Measurements from ENCODE around the gene GREB1L. TPM values are rescaled to one million over a fixed set of nuclear protein-coding genes. Genes with fewer than 3 reads are reported as not detected.
"Not testable (repeated sequence)": the region's sequence is repeated elsewhere in the genome, so short reads cannot be mapped to it uniquely, and the experiment has no call there.

Gene GREB1L
- total and polyA plus RNA-seq, 11 donors, result 4.0 to 21.5 (median 9.0) TPM

DNA sequence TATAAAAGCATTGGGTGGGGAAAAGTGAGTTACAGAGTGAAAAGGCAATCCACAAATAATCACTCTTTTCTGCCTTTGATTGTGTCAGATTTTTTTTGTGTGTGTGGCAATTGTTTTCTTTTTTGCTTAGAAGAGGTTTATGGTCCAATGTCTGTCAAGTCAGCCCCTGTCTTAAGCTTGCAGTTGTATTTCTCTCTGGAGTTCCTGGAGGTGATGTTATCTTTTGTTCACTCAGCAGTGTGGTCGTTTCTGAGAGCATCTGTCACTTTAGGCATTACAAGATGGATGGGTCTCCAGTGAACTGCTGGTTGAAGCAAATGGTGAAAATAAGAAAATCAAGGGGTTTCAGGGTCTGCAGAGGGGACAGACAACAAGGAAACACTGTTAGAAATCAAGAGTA is 121.3 kb downstream of the GREB1L start:
- WGBS, 4 donors, result 1 to 6% (median 4%) methylated on average over 1 of the region's 1 CpG
- TF ChIP-seq POLR2A (IDR thresholded peaks at IDR 0.05), result no peak
- TF ChIP-seq, protein P1, sequence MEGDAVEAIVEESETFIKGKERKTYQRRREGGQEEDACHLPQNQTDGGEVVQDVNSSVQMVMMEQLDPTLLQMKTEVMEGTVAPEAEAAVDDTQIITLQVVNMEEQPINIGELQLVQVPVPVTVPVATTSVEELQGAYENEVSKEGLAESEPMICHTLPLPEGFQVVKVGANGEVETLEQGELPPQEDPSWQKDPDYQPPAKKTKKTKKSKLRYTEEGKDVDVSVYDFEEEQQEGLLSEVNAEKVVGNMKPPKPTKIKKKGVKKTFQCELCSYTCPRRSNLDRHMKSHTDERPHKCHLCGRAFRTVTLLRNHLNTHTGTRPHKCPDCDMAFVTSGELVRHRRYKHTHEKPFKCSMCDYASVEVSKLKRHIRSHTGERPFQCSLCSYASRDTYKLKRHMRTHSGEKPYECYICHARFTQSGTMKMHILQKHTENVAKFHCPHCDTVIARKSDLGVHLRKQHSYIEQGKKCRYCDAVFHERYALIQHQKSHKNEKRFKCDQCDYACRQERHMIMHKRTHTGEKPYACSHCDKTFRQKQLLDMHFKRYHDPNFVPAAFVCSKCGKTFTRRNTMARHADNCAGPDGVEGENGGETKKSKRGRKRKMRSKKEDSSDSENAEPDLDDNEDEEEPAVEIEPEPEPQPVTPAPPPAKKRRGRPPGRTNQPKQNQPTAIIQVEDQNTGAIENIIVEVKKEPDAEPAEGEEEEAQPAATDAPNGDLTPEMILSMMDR (IDR thresholded peaks at IDR 0.05), result no peak
- ATAC-seq, result no peak

DNA sequence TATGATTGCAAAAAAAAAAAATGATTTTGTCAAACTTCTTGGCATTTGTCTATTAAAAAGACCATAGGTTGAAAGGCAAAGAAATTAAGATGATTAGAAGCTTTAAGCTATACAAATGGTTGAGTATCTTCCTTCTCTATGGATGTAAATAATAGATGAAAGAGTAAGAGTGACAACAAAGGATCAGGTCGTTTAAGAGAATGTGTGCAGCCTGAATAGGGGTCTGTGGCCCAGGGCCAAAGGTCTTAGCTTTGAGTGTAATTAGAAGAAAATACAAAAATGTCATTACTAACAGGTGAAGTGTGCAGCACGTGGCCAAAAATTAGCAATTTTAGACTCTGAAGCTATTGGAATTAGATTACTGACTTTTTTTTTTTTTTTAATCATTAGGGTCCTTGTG is 122.4 kb downstream of the GREB1L start:
- TF ChIP-seq, protein P1 (IDR thresholded peaks at IDR 0.05), result no peak
- no peak for TF ChIP-seq POLR2A (IDR thresholded peaks at IDR 0.05)
- H3K36me3 ChIP-seq, result no peaks in the 10 kb centered on the region
- ATAC-seq (no peak), DNase-seq (no peak)
- no peak overlapping the region for H3K4me3 ChIP-seq
- 47 to 57% (median 52%) methylated on average over 2 of the region's 2 CpGs for WGBS, 4 donors
- intact Hi-C loops (cut with DNase I), result loop anchor here in 2 of 10 donors (10.0 kb wide), 2 partner anchors 50 to 120 kb away; partner anchors contain the start of gene GREB1L (in 1 of the 2)
- no peaks in the 10 kb centered on the region for H3K27me3 ChIP-seq
- no peaks in the 10 kb centered on the region for H3K9me3 ChIP-seq
- H3K4me1 ChIP-seq, result peaks cover 0 to 6% (median 0%) of the 10 kb centered on the region in 12 donors
- no peak overlapping the region for H3K27ac ChIP-seq

More for the DNA sequence above, 121.3 kb downstream of the GREB1L start:
- DNase-seq, result no peak
- Histone ChIP-seq H3K9me3 (no peaks in the 10 kb centered on the region), H3K4me3 (no peak overlapping the region), H3K36me3 (no peaks in the 10 kb centered on the region), H3K4me1 (peaks cover 0 to 6% (median 0%) of the 10 kb centered on the region in 12 donors), H3K27me3 (no peaks in the 10 kb centered on the region), H3K27ac (no peak overlapping the region)
- intact Hi-C loops (cut with DNase I), result loop anchor here in 2 of 10 donors (10.0 kb wide), 2 partner anchors 49 to 119 kb away; partner anchors contain the start of gene GREB1L (in 1 of the 2)

- 86 to 97% (median 88%) methylated on average over 2 of the region's 2 CpGs for WGBS, 4 donors
- Histone ChIP-seq H3K27me3 (no peaks in the 10 kb centered on the region), H3K36me3 (no peaks in the 10 kb centered on the region), H3K27ac (no peak overlapping the region), H3K4me3 (no peak overlapping the region), H3K9me3 (no peaks in the 10 kb centered on the region), H3K4me1 (peaks cover 0 to 6% (median 0%) of the 10 kb centered on the region in 12 donors)
- no peak for ATAC-seq
- no peak for DNase-seq
- TF ChIP-seq POLR2A (IDR thresholded peaks at IDR 0.05), result no peak
- TF ChIP-seq, protein P1 (IDR thresholded peaks at IDR 0.05), result no peak
- intact Hi-C loops (cut with DNase I), result loop anchor here in 2 of 10 donors (10.0 kb wide), 2 partner anchors 52 to 122 kb away; partner anchors contain the start of gene GREB1L (in 1 of the 2)
These were observed 124.9 kb downstream of the GREB1L start for GRCh38 chr18:21366896-21367295.

GRCh38 chr18:21369146-21369545 is 127.1 kb downstream of the GREB1L start:
- WGBS, 4 donors, result 57 to 60% (median 59%) methylated on average over 4 of the region's 4 CpGs
- TF ChIP-seq, protein P1 (IDR thresholded peaks at IDR 0.05), result no peak
- TF ChIP-seq POLR2A (IDR thresholded peaks at IDR 0.05), result no peak
- no peak overlapping the region for H3K4me3 ChIP-seq
- DNase-seq (no peak), ATAC-seq (no peak)
- H3K27ac ChIP-seq, result no peak overlapping the region
- no peaks in the 10 kb centered on the region for H3K9me3 ChIP-seq
- H3K27me3 ChIP-seq, result no peaks in the 10 kb centered on the region
- no peaks in the 10 kb centered on the region for H3K4me1 ChIP-seq
- no peaks in the 10 kb centered on the region for H3K36me3 ChIP-seq
- intact Hi-C loops (cut with DNase I), result loop anchor here in 2 of 10 donors (10.0 kb wide), 2 partner anchors 54 to 124 kb away; partner anchors contain the start of gene GREB1L (in 1 of the 2)

GRCh38 chr18:21369597-21369996 is 127.6 kb downstream of the GREB1L start:
- not testable (repeated sequence) for H3K4me3 ChIP-seq, H3K27me3 ChIP-seq, ATAC-seq, H3K4me1 ChIP-seq, H3K9me3 ChIP-seq, DNase-seq, H3K36me3 ChIP-seq, H3K27ac ChIP-seq
- WGBS, 4 donors, result 92 to 96% (median 95%) methylated on average over 7 of the region's 7 CpGs
- intact Hi-C loops (cut with DNase I), result loop anchor here in 2 of 10 donors (10.0 kb wide), 2 partner anchors 55 to 125 kb away; partner anchors contain the start of gene GREB1L (in 1 of the 2)
